SU-DHL-6 (cell line): ENCODE data around the gene HSD17B4.
A peak's percentile ranks its signal among the peaks of the same experiment; 100 is the strongest.
"Not testable (repeated sequence)": the region's sequence is repeated elsewhere in the genome, so short reads cannot be mapped to it uniquely, and the experiment has no call there.

Experiments
- H2AFZ ChIP-seq: fragments of 200-600 bp; sonication (generic); 2 replicates; pipeline ENCODE4 v1.6.1; 2014; ENCODE audit warnings: low read depth, mild to moderate bottlenecking, moderate library complexity, mixed read lengths, antibody characterized with exemption, low read length; ENCODE audit not compliant: severe bottlenecking
- H3F3A ChIP-seq: fragments of 200-600 bp; shearing (Covaris generic); 2 replicates; pipeline ENCODE4 v1.6.0; 2016; ENCODE audit warnings: antibody characterized with exemption, mild to moderate bottlenecking; ENCODE audit not compliant: insufficient read depth
- H3K27ac ChIP-seq: fragments of 200-600 bp; sonication (generic); 2 replicates; pipeline ENCODE4 v1.5.1; 2016; ENCODE audit warnings: low read depth, mild to moderate bottlenecking, low read length, moderate library complexity, mixed read lengths
- H3K27me3 ChIP-seq: fragments of 200-600 bp; sonication (generic), shearing (Covaris generic); 2 replicates; pipeline ENCODE4 v1.6.0; 2014; ENCODE audit warnings: mild to moderate bottlenecking, low read length
- H3K36me3 ChIP-seq: fragments of 200-600 bp; sonication (generic); 2 replicates; pipeline ENCODE4 v1.6.1; 2014; ENCODE audit warnings: mild to moderate bottlenecking, low read length, mixed read lengths
- H3K4me2 ChIP-seq: fragments of 300-600, 200-600 bp; shearing (Covaris generic), sonication (generic); 2 replicates; pipeline ENCODE4 v1.6.0; 2014; ENCODE audit warnings: low read length, low read depth, mild to moderate bottlenecking; ENCODE audit not compliant: poor library complexity, severe bottlenecking
- H3K4me3 ChIP-seq: fragments of 200-600 bp; sonication (generic); 2 replicates; pipeline ENCODE4 v1.5.1; 2014; ENCODE audit warnings: antibody characterized with exemption, low read length, mild to moderate bottlenecking, mixed read lengths; ENCODE audit not compliant: insufficient read depth, poor library complexity, severe bottlenecking
- H3K79me2 ChIP-seq: fragments of 200-600 bp; sonication (generic); 2 replicates; pipeline ENCODE4 v1.6.1; 2014; ENCODE audit warnings: mild to moderate bottlenecking, low read length, moderate library complexity; ENCODE audit not compliant: insufficient read depth
- H3K9ac ChIP-seq: fragments of 200-600 bp; sonication (generic); 2 replicates; pipeline ENCODE4 v1.7.0; 2014; ENCODE audit warnings: mild to moderate bottlenecking, low read length
- H3K9me2 ChIP-seq: fragments of 200-600 bp; sonication (generic); replicated peaks from 2 replicates; pipeline ENCODE4 v1.6.1; 2014; ENCODE audit warnings: low read length; ENCODE audit not compliant: insufficient read depth
- H3K9me3 ChIP-seq: fragments of 200-600 bp; sonication (generic); 2 replicates; pipeline ENCODE4 v1.6.1; 2014; ENCODE audit warnings: low read length, mixed read lengths; ENCODE audit not compliant: insufficient read depth
- H4K20me1 ChIP-seq: fragments of 200-600 bp; sonication (generic); 2 replicates; pipeline ENCODE4 v1.6.1; 2014; ENCODE audit warnings: low read depth, mild to moderate bottlenecking, antibody characterized with exemption, low read length, moderate library complexity, mixed read lengths
- CTCF ChIP-seq: fragments of 200-600 bp; sonication (generic); IDR thresholded peaks from one replicate; pipeline ENCODE4 v1.5.1; 2017; ENCODE audit warnings: antibody characterized with exemption, mild to moderate bottlenecking, low read length, moderate library complexity; ENCODE audit not compliant: insufficient read depth, poor library complexity, severe bottlenecking
- EZH2phosphoT487 ChIP-seq: fragments of 200-600 bp; sonication (generic), shearing (Covaris generic); conservative IDR thresholded peaks from 2 replicates; pipeline ENCODE4 v1.6.1; 2018; ENCODE audit warnings: mild to moderate bottlenecking, antibody characterized with exemption, low read length, moderate library complexity, mixed read lengths

Gene HSD17B4

DNA sequence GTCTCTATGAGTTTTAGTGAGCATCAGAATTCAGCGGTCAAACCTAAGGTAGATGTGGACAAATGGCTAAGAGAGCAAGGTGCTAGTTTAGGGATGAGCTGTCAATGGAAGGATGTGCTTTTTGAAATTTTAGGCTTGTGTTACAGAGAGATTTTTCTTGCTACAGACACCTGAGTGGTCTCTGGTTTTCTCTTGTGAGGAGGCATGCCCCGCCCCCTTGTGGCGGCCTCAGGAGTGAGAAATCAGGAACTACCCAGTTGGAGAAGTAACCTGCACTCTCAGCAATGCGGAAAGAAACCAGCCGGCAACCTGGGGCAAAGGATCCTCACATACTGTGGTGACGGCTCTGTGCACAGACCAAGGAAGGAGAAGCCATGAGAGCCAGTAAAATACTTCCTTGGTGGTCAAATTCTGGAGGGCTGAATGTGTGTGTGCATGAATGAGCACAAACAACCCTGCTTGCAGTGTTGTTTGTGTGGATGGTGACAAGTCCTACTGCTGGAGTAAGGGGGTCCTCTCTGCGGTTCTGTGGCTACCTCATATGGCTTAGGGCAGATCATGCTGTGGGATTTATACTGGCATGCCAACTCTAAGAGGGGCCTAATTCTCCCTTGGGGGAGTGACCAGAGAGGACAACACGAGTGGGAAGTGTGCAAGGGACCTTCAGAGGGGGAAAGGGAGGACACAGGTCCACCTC lies 16.7 kb upstream of the HSD17B4 start:
- Histone ChIP-seq H3K27me3 (no peaks in the 10 kb centered on the region), H3K9me3 (no peaks in the 10 kb centered on the region), H3K36me3 (no peaks in the 10 kb centered on the region), H3F3A (no peaks in the 10 kb centered on the region), H4K20me1 (no peaks in the 10 kb centered on the region), H3K27ac (no peak overlapping the region), H3K9ac (no peak overlapping the region; the same call in 1 of the 2 replicates), H3K4me2 (no peak overlapping the region), H3K9me2 (no peaks in the 10 kb centered on the region), H2AFZ (peak overlapping the region; percentile 82), H3K79me2 (no peaks in the 10 kb centered on the region), H3K4me3 (no peak overlapping the region)
- TF ChIP-seq EZH2phosphoT487 = no peak
- peak; percentile 83 for TF ChIP-seq CTCF

DNA sequence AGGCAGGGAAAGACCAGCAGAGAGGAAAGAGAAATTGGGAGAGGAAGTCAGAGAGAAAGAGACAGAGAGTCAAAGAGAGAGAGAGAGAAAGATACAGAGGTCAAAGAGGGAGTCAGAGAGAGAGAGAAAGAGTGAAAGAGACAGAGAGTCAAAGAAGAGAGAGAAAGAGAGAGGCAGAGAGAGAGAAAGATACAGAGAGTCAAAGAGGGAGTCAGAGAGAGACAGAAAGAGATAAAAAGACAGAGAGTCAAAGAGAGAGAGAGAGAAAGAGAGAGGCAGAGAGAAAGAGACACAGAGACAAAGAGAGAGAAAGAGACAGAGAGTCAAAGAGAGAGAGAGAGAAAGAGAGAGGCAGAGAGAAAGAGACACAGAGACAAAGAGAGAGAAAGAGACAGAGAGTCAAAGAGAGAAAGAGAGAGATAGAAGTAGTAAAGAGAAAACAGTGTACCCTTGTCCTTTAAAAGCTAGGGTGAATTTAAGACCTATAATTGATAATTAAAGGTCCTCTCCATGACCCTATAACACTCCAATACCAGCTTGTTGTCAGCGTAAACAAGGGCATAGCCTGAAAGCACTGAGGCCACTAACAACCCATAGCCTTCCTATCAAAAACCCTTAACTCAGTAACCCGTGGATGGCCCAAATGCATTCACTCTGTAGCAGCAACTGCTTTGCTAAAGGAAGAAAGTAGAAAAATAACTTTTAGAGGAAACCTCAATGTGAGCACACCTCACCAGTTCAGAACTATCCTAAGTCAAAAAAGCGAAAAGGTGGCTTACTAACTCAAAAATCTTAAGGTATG lies 14.3 kb upstream of the HSD17B4 start:
- not testable (repeated sequence) for H3K79me2 ChIP-seq, H3K27ac ChIP-seq, H4K20me1 ChIP-seq, H3K9me3 ChIP-seq, H3K27me3 ChIP-seq, H3K4me2 ChIP-seq, H3K36me3 ChIP-seq, H3F3A ChIP-seq, H3K9me2 ChIP-seq, H3K9ac ChIP-seq, H2AFZ ChIP-seq, H3K4me3 ChIP-seq

DNA sequence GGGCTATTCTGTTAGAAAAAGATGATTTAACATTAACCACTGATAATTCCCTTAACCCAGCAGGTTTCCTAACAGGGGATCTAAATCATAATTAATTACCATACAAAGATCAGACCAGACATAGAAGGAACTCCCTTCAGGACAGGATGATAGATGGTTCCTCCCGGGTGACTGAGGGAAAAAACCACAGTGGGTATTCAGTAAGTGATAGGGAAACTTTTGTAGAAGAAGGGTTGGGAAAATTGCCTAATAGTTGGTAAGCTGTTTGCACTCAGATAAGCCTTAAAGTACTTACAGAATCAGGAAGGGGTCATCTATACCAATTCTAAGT lies 13.7 kb upstream of the HSD17B4 start:
- H3K27ac ChIP-seq, H4K20me1 ChIP-seq, H3K4me3 ChIP-seq, H3K9me3 ChIP-seq, H3K9me2 ChIP-seq, H3K79me2 ChIP-seq, H2AFZ ChIP-seq, H3K4me2 ChIP-seq, H3K9ac ChIP-seq, H3K36me3 ChIP-seq, H3K27me3 ChIP-seq, H3F3A ChIP-seq: not testable (repeated sequence)

- H3K9ac ChIP-seq = no peak overlapping the region
Observed at GRCh38 chr5:119439140-119439631, 13.1 kb upstream of the HSD17B4 start.

DNA sequence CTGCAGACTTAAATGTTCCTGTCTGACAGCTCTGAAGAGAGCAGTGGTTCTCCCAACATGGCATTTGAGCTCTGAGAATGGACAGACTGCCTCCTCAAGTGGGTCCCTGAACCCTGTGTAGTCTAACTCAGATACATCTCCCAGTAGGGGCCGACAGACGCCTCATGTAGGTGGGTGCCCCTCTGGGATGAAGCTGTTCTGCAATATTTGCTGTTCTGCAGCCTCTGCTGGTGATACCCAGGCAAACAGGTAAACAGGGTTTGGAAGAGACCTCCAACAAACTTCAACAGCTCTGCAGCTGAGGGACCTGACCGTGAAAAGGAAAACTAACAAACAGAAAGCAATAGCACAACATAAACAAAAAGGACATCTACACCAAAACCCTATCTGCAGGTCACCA lies 12.7 kb upstream of the HSD17B4 start:
- H3K27me3 ChIP-seq, H3K9me3 ChIP-seq, H2AFZ ChIP-seq, H3K9ac ChIP-seq, H3F3A ChIP-seq, H3K4me3 ChIP-seq, H3K9me2 ChIP-seq, H3K79me2 ChIP-seq, H4K20me1 ChIP-seq, H3K4me2 ChIP-seq, H3K36me3 ChIP-seq, H3K27ac ChIP-seq: not testable (repeated sequence)

More at GRCh38 chr5:119439140-119439631, 13.1 kb upstream of the HSD17B4 start:
- no peaks in the 10 kb centered on the region for H4K20me1 ChIP-seq
- no peak overlapping the region for H3K4me2 ChIP-seq
- H3K27me3 ChIP-seq = no peaks in the 10 kb centered on the region
- no peaks in the 10 kb centered on the region for H3K36me3 ChIP-seq
- no peak overlapping the region for H3K4me3 ChIP-seq
- H3K27ac ChIP-seq = no peak overlapping the region
- TF ChIP-seq EZH2phosphoT487 = no peak
- TF ChIP-seq CTCF = no peak
- no peaks in the 10 kb centered on the region for H3F3A ChIP-seq
- H3K9me3 ChIP-seq = no peaks in the 10 kb centered on the region
- no peaks in the 10 kb centered on the region for H3K79me2 ChIP-seq
- H2AFZ ChIP-seq = no peak overlapping the region
- no peaks in the 10 kb centered on the region for H3K9me2 ChIP-seq

- not testable (repeated sequence) for H2AFZ ChIP-seq, H3K27ac ChIP-seq, H3F3A ChIP-seq, H3K9ac ChIP-seq, H3K9me2 ChIP-seq, H3K27me3 ChIP-seq, H3K4me3 ChIP-seq, H3K36me3 ChIP-seq, H3K9me3 ChIP-seq, H3K4me2 ChIP-seq, H3K79me2 ChIP-seq, H4K20me1 ChIP-seq
Observed at GRCh38 chr5:119444643-119445042, 7.7 kb upstream of the HSD17B4 start.
